Measurements from ENCODE around the gene MPV17L.
"Not testable (repeated sequence)": the region's sequence is repeated elsewhere in the genome, so short reads cannot be mapped to it uniquely, and the experiment has no call there.

GRCh38 chr16:15395631-15396508, at the start of gene MPV17L:
- not testable (repeated sequence) for TF ChIP-seq CTCF (IDR thresholded peaks at IDR 0.05; ENCODE audit: low read depth, low read length, poor library complexity, severe bottlenecking); EZH2phosphoT487 (IDR thresholded peaks at IDR 0.05; ENCODE audit: borderline replicate concordance, low read length)
